ENCODE results near the gene FAM240A. TPM values are rescaled to one million over a fixed set of nuclear protein-coding genes. Genes with fewer than 3 reads are reported as not detected.

FAM240A gene
- total and polyA plus RNA-seq, 2 donors (not counting 1 experiment from before 2014, with no cell fraction given): not detected

DNA sequence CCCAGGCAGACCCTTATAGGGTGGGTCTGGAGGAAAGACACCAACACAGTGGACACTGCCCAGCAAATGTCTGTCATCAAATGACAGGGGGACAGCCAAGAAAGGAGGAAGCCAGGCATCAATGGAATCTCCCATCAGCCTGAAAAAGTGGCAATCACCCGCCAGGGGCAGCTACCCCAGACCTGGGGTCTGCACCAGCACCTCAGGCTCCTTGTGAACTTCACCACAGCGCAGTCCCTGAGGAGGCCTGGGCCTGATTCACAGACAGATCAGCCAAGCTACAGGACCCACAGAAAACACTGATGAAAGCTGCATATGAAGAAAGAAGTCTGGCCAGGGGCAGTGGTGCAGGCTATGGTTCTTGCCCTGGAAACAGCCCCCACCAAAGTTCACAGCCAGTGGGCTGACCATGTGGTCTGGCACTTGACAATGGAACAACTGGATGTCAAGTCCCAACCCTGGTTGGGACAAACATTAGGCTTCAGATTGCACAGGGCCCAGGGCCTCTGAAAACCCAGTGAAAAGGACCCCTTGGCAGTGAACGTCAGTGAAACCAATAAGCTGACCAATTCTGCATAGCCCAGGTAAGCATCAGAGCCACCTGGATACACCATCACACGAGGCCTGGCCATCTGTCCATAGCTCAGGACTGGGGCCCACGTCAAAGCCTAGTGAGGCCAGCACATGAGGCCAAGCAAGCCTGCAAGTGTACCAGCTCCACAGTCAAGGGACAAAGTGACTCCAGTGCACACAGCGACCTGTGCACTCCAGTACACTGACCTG, 52.1 kb downstream of the FAM240A start:
- CTCF ChIA-PET: interaction anchor here (1.3 to 1.8 kb wide), 2 partner anchors 176 to 245 kb away, joined by 3 read pairs; no protein-coding TSS in a partner anchor
- Mint-ChIP-seq H3K4me3 (no peak overlapping the region), H3K27me3 (peaks cover 14% of the 10 kb centered on the region), H3K27ac (no peak overlapping the region), H3K9me3 (ENCODE audit: insufficient read depth) (no peaks in the 10 kb centered on the region), H3K4me1 (peaks cover 9% of the 10 kb centered on the region)
- TF ChIP-seq, protein P1, sequence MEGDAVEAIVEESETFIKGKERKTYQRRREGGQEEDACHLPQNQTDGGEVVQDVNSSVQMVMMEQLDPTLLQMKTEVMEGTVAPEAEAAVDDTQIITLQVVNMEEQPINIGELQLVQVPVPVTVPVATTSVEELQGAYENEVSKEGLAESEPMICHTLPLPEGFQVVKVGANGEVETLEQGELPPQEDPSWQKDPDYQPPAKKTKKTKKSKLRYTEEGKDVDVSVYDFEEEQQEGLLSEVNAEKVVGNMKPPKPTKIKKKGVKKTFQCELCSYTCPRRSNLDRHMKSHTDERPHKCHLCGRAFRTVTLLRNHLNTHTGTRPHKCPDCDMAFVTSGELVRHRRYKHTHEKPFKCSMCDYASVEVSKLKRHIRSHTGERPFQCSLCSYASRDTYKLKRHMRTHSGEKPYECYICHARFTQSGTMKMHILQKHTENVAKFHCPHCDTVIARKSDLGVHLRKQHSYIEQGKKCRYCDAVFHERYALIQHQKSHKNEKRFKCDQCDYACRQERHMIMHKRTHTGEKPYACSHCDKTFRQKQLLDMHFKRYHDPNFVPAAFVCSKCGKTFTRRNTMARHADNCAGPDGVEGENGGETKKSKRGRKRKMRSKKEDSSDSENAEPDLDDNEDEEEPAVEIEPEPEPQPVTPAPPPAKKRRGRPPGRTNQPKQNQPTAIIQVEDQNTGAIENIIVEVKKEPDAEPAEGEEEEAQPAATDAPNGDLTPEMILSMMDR (IDR thresholded peaks at IDR 0.05): no peak
- no peak for TF ChIP-seq EZH2 (IDR thresholded peaks at IDR 0.05; ENCODE audit: borderline replicate concordance, insufficient read depth, low read depth, low read length, poor library complexity, severe bottlenecking)
- Histone ChIP-seq H3K36me3 (replicated peaks in 1 of 2; ENCODE audit: control extremely low read depth in 1 of 2, control insufficient read depth in 1 of 2, extremely low read depth in 1 of 2, insufficient read depth in 2 of 2, low read length in 1 of 2) (no peaks in the 10 kb centered on the region), H3K79me2 (ENCODE audit: control insufficient read depth, insufficient read depth, low read length) (no peaks in the 10 kb centered on the region), H4K20me1 (ENCODE audit: control insufficient read depth, insufficient read depth, low read length, poor library complexity, severe bottlenecking) (no peaks in the 10 kb centered on the region), H2AFZ (ENCODE audit: insufficient read depth, low read depth, low read length, poor library complexity, severe bottlenecking) (no peak overlapping the region), H3K27ac (ENCODE audit: low read length in 2 of 2) (no peak overlapping the region), H3K4me2 (replicated peaks; ENCODE audit: low read depth, low read length, poor library complexity, severe bottlenecking) (no peak overlapping the region), H3K9me3 (ENCODE audit: control extremely low read depth in 1 of 3, control insufficient read depth in 2 of 3, insufficient read depth in 1 of 3, low read length in 2 of 3) (no peaks in the 10 kb centered on the region), H3K9ac (ENCODE audit: low read length) (no peak overlapping the region), H3K4me1 (ENCODE audit: control insufficient read depth in 2 of 2, insufficient read depth in 2 of 2, low read length in 2 of 2) (peaks cover 0 to 4% of the 10 kb centered on the region in 2 donors), H3K27me3 (replicated peaks in 1 of 4; ENCODE audit: control extremely low read depth in 1 of 4, control insufficient read depth in 3 of 4, insufficient read depth in 4 of 4, low read length in 3 of 4) (peaks cover 0 to 4% (median 0%) of the 10 kb centered on the region in 4 experiments), H3K4me3 (ENCODE audit: control extremely low read depth in 1 of 5, extremely low read depth in 1 of 5, insufficient read depth in 1 of 5, low read depth in 2 of 5, low read length in 4 of 5) (no peak overlapping the region)
- POLR2A ChIA-PET: no interaction called here
- 98% methylated on average over 6 of the region's 6 CpGs for WGBS (ENCODE audit: insufficient coverage)
- DNase-seq (no peak), ATAC-seq (ENCODE audit: low read depth) (no peak)
- intact Hi-C loops (cut with micrococcal nuclease): no loop called here

All from B cell (primary cell).